NCI-H82 treated with DMSO at 0.1 percent for 48 hours (cell line): ENCODE results near the gene ABAT.
"Not testable (repeated sequence)": the region's sequence is repeated elsewhere in the genome, so short reads cannot be mapped to it uniquely, and the experiment has no call there.

ENCODE experiments used
- DNase-seq: peaks from one replicate; lab custom pipeline; 2025; ENCODE audit not compliant: unreplicated experiment; lab: John Stamatoyannopoulos, UW

Gene ABAT

DNA sequence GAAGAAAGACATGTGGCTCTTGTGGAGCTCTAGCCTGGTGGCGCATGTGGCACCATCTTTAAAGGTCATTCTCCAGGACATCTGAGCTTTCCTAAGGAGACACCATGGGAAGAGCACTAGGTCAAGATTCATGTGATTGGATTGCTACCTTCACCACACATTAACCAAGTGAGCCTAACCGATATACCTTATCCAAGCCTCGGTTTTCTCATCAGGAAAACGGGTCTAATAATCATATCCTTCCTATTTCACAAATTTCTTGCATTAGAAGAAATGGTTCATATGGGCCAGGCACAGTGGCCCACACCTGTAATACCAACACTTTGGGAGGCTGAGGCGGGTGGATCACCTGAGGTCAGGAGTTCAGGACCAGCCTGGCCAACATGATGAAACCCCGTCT lies 64.7 kb downstream of the ABAT start:
- no peak for DNase-seq

DNA sequence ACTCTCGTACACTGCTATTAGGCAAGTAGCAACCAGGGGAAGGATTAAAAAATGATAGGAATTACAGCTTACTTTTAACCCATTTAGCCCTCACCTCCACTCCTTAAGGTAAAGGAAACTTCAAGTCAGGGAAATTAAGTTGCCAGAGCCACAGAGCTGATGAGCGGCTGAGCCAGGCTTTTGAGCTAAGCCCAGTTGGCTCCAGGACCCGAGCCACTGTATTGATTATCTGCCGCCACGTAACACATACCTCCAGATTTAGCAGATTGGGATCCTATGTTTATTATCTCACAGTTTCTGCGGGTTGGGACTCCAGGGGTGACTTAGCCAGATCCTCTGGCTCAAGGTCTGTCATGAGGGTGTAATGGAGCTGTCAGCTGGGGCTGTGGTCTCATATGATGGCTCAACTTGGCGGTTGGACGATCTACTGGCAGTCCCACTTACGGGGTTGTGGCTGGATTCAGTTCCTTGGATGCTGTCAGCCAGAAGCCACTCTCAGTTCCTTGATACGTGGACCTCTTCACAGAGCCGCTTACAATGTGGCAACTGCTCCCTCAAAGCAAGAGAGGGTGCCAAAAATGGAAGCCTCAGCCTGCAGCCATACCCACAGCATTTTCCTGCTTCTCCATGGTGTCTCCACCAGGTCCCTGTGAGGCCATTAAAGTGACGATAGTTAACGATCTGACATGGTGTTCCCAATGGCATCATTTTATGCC lies 65.7 kb downstream of the ABAT start:
- DNase-seq = no peak

DNA sequence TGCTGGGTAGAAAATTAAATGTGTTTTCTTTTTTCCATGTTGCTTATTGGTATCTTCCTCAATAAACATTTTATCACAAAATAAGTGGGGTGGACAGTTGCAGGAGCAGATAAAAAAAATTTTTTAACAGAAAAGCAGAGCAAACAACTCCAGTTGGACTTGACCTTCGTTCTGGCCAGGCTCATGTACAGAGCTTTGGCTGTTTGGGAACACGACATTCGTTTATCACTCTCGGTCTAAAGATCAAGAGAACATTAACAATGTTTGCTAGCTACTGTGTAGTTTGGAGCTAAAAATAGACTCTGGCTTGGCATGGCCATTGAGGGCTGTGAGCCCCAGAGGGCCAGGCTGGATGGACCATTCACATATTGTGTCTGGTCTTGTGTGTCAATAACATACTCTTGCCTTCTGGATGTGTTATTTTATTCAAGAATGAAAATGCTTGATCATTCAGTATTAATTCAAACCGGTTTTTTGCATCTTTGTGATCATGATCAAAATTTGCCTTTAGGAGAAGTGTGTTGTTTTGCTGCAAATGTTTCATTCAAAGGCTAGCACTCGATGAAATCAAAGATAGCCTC lies 66.4 kb downstream of the ABAT start:
- DNase-seq = no peak

DNA sequence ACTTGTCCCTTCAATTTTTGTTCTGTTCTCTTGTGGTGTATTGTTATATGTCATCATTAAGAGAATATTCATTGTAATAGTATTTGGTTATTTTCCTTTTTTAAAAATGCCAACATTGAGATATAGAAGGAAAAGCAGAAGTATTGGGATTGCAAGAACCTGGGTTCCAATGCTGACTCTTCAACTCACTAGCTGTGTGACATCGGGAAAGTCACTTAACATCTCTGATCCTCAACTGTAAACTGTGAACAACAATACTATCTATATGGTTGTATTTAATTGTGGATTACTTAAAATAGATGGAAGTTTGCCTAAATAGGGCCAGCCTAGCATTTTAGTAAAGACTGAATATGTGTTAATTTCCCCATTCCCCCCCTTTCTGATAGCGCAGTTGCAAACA lies 67.2 kb downstream of the ABAT start:
- DNase-seq = no peak

DNA sequence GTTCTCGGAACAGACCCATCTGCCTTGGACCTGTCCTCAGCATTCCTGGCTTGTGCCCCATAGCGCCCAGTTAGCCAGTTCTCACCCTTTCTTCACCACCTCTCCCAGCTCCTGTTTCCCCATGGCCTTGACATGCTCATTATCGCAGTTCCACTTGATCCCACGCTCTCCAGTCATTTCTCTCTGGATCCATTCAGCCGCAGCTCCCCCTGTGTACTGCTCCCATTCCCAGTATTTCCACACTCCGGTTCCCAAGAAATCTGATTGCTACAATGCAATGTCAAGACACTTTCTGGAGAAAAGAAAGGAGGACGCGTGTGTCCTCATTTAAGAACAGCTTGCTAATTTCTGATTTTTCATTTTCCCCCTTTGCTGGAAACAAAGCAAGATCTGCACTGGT lies 67.7 kb downstream of the ABAT start:
- no peak for DNase-seq

DNA sequence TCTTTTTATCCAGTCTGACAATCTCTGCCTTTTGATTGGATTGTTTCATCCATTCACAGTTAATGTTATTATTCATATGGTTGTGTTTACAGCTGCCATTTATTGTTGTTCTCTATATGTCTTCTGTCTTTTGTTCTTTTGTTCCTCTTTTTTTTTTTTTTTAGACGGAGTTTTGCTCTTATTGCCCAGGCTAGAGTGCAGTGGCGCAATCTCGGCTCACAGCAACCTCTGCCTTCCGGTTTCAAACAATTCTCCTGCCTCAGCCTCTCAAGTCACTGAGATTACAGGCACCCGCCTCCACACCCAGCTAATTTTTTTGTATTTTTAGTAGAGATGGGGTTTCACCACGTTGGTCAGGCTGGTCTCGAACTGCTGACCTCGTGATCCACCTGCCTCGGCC lies 74.5 kb downstream of the ABAT start:
- DNase-seq = not testable (repeated sequence)

DNA sequence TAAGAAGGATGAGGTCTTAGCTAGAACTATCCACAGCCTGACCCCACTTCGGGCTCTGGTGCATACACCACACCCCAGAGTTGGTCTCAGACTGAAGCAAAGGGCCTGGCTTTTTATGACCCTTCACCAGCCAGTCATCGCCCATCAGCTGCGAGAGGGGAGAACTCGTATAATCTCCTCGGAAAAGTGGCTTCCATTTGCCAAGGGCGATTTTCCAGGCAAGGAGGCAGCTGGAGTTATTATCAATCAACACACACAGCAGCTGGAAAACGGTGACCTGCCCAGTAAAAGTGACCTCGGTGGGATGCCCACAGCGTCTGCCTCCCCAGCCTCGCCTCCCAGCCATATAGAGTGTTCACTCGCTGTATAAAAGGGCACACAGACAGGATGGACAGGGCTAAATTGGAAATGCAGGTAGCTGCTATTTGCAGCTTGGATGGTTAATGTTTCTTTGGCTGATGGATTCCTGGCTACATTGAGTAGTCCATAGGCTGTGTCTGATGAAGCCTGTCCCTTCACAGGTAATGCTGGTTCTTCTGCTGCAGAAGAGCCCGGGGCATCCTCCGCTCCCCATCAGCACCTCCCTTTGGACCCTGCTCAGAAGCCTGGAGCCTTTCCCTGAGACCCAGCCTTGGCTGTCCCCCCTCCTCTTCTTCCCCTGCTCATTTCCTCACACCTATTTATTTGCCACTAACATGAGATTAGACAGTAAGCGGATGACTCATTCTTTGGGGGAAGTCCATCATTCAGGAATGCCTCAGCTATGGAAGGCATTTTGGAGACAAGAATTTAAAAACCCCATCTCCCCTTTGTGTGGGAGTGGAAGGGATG lies 77.3 kb downstream of the ABAT start:
- no peak for DNase-seq

DNA sequence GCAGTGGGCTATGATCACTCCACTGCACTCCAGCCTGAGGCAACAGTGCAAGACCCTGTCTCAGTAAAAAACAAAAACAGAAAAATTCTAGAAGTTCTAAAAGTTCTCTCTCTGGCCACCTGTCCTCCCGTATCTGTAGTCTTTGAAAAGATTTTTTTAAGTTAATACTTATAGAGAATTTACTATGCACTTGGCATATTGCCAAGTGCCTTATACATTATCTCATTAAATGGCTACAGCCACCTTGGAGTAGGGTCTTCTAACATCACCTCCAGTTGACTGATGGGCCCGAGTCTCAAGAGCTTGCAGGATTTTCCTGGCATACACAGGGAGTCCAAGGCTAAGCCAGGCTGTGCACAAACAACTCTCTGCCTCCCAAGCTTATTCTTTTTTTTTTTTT lies 78.3 kb downstream of the ABAT start:
- DNase-seq = no peak

DNA sequence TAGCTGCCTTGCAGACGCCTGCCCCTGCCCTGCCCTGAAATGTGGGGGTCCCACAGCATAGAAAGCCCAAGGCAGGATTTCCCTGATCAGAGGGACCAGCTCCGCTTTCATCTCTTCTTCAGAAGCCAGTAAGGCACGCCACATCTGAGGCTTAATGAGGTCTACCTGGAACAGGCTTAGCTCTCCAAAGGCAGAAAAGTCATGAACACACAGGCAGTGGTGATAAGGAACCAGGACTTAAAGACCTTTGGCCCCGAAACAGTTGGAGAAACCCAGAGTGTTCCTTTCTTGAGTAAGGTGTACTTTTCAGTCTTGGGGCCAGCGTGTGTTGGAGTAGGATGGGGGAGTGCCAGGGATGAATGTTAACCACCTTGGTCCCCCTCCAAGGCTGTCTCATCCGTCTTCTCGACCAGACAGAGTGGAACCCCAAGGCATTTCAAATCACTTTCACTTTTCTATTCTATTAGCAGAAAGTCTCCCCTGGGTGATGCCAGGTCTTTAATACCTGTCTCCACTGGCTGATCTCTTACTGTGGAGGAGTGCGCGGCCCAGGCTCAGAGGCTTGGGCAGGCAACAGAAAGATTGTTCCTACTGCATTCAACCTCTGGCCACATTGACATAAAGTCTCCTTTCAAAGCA lies 79.1 kb downstream of the ABAT start:
- no peak for DNase-seq

DNA sequence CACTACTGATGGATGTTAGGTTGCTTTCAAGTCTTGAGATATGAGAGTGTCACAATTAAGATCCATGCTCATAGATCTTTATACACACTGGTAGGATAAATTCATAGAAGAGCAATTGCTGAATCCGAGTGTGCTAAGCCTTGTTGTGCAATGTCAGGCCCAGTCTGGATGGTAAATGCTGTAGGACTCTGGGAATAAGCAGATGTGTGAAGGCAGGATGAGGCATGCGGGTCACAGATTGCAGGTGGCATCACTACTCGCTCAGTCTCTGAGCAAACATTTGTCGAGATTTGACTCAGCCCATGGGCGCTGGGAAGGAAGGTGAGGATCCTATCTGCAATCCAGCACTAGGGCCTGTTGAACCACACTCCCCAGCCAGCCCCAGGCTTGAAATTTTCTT lies 82.3 kb downstream of the ABAT start:
- no peak for DNase-seq

DNA sequence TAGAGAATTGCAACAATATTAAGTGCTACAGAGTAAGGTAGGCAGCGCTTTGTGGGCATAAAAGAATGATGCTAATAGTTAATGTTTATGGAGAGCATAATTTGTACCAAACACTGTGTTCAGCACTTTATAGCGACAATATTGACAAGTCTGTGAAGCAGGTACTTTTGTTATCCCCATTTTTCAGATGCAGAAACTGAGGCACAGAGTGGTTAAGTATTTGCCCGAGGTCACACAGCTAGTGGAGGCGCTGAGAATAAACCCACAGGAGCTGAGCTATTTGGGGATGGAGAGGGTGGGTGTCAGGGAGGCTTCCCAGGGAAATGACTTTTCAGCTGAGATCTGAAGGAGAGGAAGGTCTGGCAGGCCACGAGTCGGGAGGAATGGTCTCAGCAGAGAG lies 83.6 kb downstream of the ABAT start:
- DNase-seq = no peak

DNA sequence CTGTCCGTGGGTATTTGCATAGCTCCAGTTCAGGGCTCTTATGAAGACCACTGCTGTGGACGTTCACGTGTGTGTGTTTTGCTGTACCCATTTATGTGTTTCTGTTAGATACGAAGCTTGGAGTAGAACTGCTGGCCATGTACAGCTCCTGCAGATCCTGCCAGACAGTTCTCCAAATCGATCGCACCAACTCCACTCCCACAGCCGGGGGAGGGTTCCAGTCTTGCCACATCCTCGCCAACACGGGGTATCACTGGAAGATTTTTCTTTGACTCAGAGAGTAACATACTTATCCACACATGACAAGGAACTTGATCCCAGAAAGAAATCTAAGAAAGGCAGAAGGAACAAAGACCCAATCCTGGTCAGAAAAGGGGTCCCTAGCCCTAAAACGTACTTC lies 85.6 kb downstream of the ABAT start:
- no peak for DNase-seq

DNA sequence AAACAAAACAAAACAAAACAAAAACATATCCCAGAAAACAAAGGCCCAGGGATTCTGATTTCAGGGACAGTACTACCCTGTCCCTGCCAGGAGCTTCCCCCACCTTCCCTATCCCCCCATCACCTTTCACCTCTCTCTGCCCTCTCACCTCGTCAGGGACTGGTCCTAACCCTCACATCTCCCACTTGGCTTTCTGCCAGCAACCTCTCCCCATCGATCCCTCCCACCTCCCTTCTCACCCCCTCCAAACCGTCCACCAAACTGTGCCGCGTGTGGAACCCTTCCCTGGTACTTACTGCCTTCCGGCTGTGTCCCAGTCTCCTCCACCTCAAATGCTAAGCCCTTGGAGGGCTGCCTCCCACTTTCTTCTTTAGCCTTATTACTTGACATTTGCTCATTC lies 86.7 kb downstream of the ABAT start:
- no peak for DNase-seq

DNA sequence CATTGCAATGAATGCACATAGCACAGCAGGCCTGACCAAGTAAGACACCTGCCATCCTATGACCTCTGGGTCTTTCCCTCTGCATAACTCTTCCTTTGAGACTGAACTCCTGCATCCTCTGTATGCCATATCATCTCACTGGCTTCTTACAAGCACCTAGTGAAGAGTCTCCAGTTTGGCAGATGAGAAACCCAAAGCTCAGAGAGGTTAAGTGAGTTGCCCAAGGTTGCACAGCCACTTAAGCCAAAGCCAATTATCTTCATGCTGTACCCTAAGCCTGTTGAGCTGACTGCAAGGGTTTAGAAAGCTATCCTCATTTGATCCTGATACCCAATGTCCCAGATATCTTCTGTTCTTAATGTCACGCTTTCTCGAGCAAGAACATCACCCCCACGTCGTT lies 87.8 kb downstream of the ABAT start:
- DNase-seq = no peak

DNA sequence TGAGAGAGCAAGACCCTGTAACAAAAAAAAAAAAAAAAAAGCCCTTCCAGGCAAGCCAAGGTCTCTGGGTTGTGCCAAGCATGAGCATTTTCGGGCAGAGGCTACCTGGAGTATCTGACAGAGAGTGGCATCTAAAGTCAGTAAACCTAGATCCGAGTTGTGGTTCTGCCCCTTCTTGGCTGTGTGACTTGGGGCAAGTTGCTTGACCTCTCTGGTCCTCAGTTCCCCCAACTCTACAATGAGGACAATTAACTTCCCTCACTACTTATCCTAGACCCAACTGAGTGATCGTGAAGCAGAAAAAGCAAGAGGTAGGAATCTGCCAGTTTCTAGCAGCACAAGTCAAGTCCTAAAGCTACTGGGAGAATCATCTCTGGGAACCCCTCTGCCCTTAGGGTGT lies 88.7 kb downstream of the ABAT start:
- no peak for DNase-seq

DNA sequence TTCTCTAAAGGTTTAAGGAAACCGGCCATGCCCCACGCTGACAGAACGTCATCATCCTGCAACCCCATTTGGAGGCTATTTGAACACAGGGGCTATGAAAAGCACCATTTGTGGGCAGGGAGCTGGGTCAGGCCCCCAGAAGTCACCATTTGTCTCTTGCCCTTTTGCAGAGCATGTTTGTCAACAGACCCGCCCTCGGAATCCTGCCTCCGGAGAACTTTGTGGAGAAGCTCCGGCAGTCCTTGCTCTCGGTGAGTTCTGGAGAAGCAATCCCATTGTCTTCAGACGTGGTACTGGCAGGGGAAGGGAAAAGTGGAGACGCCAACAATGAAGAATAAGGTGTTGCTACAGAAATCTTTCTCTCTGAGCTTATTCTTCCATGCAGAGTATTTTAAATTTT lies 89.5 kb downstream of the ABAT start:
- no peak for DNase-seq

DNA sequence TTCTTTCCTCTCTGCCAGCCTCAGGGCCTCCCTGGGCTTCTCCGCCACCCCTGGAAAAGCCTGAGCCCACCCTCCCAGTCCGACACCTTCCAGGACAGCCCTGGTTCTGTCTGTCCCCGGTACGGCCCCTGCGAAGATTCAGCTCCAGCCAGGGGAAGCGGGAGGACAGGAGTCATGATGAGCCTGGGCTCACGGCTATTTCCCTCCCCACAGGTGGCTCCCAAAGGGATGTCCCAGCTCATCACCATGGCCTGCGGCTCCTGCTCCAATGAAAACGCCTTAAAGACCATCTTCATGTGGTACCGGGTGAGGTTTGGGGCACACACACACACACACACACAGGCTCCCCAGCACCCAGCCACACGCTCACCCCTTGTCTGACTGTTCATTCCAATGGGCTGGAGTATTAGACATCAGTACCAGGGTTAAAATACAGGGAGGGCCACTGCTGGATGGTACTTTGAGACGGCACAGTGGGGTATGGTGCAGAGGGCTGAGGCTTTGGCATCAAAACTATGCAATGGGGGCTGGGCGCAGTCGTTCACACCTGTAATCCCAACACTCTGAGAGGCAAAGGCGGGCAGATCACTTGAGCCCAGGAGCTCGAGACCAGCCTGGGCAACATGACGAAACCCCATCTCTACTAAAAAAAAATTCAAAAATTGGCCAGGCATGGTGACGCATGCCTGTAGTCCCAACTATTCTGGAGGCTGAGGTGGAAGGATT lies 90.3 kb downstream of the ABAT start:
- DNase-seq = no peak

DNA sequence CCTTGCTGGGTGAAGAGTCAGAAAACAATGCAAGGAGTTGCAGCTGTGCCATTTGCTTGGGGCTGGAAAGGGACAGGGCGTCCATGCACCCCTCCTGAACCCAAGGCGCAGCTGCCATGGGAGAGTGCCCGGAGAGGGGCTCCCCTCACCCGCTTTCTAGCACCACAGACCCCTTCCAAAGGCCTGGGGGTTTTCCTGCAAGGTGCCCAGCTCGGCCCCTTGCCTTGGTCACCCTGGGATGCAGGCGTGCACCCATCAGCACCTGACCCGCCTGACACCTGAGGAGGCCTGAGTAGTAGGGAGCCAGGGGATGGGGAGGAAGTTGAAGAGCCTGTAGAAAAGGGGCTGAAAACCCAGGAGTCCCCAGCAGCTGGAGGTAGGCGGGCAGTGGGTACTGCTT lies 92.8 kb downstream of the ABAT start:
- DNase-seq = no peak

DNA sequence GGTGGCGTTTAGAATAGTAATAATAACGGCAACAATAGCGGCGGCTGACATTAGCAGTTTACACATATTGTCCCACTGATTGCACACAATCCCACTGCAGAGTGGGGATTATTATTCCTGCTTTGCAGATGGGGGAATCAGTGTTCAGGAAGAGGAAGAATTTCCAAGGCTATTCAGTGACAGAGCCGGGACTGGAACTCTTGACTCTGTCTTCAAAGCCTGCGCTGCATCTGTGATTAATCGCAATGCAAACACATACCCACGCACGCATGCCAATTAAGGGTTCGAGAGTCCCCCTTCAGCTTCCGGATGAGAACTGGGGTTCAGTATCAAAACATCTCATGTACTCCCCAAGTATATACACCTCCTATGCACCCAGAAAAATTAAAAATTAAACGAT lies 93.9 kb downstream of the ABAT start:
- no peak for DNase-seq

DNA sequence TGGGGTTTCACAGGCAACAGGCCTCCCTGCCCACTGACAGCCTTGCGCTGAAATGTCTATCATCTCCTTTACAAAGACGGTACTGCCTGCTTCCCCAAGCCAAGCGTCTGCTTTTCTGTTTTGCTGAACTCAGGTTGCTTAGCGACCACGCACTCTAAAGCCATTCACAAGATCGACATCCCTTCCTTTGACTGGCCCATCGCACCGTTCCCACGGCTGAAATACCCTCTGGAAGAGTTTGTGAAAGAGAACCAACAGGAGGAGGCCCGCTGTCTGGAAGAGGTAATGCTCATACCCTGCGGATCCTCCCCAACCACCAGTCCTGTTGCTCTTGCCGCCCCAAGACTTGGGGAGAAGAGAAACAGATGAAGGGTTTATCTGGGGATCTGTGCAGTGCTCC lies 94.3 kb downstream of the ABAT start:
- DNase-seq = no peak

DNA sequence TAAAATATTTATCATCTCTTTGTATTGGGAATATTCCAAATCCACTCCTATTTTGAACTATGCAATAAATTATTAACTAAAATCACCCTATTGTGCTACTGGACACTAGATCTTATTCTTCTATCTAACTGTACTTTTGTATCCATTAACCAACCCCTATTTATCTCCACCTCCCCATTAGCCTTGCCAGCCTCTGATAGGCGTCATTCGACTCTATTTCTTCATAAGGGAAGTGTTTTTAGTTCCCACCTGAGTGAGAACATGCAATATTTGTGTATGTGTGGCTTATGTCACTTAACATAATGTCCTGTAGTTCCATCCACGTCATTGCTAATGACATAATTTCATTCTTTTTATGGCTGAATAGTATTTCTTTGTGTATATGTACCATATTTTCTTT lies 99.1 kb downstream of the ABAT start:
- no peak for DNase-seq
